ENCODE results near the gene CFAP221.
A peak's percentile ranks its signal among the peaks of the same experiment; 100 is the strongest.

CFAP221 gene

DNA sequence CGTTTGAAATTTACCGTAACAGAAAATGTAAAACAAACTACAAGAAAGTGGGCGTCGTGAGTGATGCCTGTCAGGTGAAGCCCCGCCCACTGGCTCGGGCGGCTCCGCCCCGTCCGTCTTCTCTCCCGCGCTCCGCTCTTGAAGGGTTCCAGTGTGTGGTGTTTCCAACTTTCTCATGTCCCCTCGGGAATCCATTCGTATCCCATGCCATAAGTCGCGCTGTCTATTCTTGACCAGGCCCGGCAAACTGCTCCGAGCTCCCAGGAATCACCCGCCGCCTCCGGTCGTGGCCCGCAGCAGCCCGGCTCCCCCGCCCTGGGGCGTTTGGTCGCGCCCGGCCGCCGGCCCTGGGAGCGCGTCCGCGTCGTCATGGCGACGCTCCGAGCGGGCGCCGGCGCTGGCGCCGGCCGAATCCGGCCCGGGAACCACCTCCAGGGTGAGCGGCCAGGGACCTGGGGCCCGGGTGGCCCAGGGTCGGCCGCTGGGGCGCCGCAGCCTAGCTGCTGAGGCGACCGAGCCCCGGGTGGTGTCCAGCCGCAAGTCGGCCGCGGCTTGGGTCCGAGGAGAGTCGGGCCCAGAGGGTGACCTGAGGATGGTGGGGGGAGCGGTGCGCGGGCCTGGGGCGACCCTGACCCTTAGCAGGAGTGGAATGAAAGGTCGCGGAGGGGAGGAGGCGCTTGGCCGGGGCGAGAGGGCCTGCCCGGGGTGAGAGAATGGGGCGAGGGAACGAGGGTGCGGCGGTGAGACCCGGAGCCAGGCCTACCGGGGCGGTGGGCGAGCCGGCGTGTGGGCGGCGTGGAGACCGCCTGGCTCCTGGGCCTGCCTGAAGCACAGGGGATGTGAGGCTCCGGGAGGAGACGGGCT, at the start of gene CFAP221:
TSS of gene CFAP221 (plus strand) at position 375 of the 864 bp plus-strand sequence. CDS start 1,683 bp downstream, outside the sequence.
- DNase-seq (ENCODE audit: low spot score) = peak; percentile 45

DNA sequence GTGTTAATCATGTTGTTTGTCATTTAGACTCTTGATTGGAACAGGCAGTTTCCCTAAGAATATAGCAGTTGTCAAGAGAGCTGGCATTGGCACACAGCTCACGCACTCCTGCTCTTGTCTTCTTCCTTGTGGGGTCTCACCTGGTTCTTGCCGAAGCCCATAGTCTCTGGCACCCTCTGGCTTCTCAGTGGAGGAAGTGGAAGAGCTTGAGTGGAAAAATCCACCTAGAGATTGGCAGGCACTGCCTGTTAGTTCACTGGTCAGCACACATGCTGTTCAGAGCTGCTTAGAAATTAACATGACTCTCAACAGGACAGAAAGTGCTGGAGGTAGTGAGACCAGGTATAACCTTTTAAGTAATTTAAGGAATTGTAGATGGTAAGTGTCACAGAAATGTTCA, 48.3 kb upstream of the CFAP221 start:
- no peak for DNase-seq (ENCODE audit: low spot score)

DNA sequence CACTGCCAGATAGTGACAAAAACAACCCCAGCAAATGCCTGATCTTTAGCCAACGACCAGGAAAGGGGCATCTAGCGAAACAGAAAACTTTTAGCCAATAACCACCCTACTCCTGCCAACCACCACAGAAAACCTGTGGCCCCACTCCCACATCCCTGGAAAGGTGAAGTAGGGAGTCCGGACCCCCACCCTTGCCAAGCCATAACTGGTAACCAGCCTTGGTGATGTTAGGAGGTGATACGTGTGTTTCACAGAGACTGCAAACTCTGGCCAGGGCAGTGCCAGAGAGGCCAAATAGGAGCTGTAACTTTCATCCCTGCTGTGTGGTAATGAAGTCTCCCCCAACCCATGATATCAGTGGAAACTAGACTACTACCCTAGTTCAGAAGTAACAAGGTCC, 47.6 kb upstream of the CFAP221 start:
- DNase-seq (ENCODE audit: low spot score) = no peak

DNA sequence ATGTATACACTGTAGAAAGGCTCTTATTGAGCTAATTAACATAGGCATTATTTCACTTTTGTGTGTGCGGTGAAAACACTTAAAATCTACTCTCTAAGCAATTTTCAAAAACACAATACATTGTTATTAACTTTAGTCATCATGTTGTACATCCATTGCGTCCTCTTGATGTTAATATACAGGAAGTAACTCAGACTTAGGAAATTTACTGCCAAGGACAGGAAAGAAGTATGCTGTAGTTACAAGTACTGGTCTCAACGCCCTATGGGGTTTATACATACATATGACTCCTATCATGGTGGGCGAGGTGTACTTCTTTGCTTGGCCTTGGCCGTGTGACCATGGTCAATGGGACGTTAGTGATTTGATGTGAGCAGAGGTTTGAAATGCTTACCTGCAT, 35.5 kb upstream of the CFAP221 start:
- no peak for DNase-seq (ENCODE audit: low spot score)

DNA sequence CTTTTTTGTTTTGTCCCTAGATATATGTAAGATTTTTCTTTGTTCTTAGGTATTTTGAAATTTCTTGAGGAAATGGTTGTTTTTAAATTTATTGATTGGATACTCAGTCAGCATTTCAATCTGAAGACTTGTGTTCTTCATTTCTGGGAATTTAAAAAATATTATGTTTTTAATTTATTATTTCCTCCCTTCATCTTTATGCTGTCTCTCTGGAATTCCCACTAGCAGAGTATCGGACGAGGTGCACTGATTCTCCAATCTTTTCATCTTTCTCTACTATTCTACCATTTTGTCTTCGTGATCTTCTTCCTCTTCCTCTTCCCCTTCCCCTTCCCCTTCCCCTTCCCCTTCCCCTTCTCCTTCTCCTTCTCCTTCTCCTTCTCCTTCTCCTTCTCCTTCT, 32.3 kb upstream of the CFAP221 start:
- no peak for DNase-seq (ENCODE audit: low spot score)

DNA sequence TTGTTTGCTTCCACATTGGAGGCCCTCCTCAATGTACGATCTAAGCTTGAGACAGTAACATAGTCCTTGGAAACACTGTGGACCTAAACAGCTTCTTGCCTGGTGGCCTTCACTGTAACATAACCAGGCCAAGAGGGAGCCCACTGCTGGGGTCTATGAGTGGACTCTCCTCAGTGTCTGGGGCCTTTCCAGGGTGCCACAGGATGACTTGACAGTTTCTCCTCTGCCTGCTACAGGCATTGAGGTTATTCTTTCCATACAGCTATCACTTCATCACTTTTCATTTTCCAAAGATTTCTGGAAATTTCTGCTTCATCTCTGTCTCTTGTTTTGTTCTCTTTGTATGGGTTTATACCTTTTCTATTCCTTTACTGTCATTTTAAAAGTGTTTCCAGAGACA, 31.3 kb upstream of the CFAP221 start:
- DNase-seq (ENCODE audit: low spot score) = no peak

DNA sequence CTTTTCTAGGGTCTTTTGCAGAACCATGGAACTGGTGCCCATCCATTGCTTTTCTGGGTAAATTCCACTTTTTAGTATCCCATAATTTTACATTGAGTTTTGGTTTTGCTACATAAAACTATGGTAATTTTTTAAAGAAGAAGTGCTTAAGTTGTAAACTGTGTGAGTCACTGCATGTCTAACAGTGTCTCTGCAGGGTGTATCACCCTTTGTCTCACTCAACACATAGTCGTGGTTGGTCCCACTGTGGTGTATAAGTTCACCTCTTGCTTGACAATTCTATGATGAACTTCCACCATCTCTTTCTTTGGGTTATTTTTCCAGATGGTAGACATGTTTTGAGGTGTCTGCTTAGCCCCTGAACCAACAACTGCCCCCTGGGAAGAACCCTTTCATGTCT, 30.4 kb upstream of the CFAP221 start:
- DNase-seq (ENCODE audit: low spot score) = no peak

DNA sequence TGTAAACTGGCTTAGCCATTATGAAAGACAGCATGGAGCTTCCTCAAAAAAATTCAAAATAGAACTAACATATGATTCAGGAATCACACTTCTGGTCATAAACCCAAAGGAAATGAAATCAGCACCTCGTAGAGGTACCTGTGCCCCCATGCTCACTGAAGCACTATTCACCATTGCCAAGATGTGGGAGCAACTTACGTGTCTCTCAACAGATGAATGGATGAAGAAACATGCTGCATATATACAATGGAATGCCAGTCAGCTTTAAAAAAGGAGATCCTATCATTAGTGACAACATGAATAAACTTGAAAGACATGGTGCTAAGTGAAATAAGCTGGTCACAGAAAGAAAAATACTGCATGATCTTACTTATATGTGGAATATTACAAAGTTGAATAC, 28.1 kb upstream of the CFAP221 start:
- DNase-seq (ENCODE audit: low spot score) = no peak

DNA sequence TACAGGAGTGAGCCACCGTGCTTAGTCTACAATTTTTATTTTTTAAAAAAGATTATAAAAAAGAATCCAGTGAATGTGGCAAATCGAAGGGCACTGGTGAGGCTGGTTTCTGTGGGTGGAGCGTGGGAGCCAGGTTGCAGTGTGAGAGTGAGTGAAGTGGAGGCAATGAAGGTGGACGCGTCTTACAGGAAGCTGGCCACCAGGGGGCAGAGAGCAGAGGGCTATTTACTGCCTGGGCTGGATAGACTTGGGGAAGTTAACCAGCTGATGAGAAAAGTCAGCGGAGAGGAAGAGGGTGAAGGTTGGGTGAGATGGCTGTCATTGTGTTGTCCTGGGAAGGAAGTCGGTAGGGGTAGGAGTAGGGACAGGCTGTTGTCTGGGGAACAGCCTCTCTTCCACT, 26.8 kb upstream of the CFAP221 start:
- no peak for DNase-seq (ENCODE audit: low spot score)

DNA sequence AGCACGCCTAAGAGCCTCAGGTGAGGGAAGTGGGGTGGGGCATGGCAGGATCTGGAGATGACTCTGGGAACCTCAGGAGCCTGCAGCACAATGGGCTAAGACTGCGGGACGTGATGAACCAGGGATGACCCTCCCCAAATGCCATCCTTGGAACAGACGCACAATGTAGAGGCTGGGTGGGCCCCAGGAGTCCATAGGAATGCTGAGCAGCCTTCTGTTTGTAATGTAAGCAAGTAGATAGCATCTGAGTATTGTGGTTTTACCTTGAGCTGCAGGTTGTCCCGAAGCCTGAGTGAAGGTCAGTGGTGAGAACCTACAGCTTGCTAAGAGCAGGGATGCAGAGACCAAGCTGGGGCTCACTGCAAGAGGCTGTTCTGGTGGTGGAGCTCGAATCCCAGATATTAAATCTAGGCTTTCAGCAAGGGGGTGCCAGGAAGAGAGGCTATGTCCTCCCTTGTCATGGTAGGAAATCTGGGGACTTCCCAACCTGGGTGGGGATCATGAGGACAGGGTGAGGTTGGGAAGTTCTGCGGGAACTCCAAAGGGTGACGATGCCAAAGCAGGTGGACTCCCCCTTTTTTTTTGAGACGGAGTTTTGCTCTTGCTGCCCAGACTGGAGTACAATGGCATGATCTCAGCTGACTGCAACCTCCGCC, 25.7 kb upstream of the CFAP221 start:
- DNase-seq (ENCODE audit: low spot score) = no peak

DNA sequence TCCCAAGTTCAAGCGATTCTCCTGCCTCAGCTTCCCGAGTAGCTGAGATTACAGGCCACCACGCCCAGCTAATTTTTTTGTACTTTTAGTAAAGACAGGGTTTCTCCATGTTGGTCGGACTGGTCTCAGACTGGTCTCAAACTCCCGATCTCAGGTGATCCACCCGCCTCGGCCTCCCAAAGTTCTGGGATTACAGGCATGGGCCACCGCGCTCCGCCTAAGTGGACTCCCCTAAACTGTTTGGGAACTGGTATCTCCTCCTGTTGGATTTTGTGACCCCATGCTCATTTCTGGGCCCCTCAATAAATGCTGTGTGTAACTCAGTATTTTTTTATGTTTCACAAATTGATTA, 25.2 kb upstream of the CFAP221 start:
- no peak for DNase-seq (ENCODE audit: low spot score)

DNA sequence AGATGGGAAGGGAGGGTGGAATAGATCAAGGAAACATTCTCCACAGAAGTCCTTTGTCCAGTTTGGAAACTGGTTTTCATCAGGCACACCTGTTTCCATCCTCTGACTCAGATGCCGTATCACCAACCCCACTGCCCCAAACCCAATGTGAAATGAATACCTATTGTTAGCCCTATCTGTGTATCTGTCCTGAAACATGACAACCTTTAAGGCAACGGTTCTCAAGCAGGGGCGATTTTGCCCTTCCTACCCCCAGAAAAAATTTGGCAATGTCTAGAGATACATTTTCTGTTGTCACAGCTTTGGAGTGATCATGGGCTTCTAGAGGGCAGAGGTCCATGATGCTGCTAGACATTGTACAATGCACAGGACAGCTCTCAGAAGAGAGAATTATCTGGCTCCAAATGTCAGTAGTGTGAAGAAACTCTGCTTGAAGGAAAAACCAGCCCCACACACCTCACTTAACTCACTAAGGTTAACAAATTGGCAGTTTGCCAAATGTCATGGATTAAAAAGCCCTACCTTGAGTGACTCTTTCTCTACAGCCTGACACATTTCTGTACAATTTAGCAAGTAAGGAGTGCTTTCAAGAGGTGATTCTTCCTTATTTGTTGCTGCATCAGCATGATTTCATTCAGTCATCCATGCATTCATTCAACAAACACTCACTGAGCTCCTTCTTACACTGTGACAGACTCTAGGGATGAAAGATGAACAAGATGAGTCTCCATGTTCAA, 23.4 kb upstream of the CFAP221 start:
- no peak for DNase-seq (ENCODE audit: low spot score)

DNA sequence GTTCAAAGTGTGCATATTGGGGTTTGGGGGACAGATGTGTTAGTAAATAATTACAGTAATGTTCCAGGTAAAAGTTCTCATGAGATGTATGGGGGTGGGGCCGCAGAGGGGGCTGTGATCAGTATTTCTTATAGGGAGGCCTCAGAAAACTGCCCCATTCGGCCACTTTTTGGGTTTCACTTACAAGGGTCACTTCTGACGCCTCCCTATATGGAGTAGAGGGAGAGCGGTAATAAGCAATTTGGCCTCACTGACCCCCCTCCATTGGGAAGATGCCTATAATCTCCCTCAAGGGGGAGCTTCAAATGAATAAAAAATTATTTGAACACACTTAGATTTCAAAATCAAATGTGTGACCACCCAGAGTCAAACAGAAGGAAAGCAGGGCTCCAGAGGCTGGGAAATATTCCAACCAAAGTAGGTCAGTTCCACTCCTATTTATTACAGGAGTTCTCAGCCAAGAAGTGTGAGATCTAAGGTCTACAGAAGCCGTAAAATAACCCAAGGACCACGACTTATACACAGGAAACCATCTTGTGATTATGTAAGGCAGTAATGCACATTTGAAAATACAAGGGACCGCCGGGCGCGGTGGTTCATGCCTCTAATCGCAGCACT, 22.7 kb upstream of the CFAP221 start:
- no peak for DNase-seq (ENCODE audit: low spot score)

DNA sequence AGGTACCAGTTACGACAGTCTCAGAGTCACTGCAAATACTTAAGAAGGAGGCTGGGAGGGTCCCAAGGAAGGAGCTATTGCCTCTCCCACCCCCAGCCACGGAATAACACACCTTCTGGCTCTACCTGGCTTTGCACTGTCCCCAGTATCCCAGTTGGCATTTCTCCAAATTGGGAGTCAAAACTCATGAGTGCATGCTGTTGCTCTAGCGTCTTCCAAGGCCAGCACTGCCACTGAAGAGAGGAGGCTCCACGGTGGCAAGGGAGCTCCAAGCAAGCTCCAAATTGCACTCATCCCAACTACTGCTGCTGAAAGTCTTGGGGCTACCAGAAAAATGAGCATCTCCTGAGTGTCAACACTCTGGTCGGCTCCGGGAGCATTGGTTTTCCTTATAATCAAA, 21.6 kb upstream of the CFAP221 start:
- DNase-seq (ENCODE audit: low spot score) = no peak

DNA sequence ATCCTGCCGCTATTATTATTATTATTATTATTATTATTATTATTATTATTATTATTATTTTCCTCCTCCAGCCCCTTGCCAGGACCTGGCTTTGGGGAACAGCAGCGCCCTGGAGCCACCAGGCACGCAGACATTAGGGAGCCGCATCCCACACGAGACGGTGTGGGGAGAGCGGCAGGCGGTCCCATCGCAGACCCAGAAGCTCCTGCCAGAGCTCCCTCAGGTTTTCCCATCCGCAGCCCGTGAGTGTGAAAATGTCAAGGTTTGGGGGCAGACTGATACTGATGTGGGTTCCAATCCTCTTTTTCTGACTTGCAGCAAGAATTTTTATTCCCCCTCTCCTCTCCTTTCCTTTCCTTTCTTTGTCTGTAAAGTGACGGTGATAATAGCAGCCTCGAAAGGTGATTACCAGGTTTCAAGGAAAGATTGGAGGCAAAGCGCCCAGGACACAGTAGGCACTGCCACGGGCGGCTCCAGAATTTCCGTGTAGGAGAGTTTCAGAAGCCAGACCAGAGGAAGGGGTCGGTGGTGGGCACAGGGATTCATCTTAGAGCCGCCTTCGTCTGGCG, 20.8 kb upstream of the CFAP221 start:
- no peak for DNase-seq (ENCODE audit: low spot score)

DNA sequence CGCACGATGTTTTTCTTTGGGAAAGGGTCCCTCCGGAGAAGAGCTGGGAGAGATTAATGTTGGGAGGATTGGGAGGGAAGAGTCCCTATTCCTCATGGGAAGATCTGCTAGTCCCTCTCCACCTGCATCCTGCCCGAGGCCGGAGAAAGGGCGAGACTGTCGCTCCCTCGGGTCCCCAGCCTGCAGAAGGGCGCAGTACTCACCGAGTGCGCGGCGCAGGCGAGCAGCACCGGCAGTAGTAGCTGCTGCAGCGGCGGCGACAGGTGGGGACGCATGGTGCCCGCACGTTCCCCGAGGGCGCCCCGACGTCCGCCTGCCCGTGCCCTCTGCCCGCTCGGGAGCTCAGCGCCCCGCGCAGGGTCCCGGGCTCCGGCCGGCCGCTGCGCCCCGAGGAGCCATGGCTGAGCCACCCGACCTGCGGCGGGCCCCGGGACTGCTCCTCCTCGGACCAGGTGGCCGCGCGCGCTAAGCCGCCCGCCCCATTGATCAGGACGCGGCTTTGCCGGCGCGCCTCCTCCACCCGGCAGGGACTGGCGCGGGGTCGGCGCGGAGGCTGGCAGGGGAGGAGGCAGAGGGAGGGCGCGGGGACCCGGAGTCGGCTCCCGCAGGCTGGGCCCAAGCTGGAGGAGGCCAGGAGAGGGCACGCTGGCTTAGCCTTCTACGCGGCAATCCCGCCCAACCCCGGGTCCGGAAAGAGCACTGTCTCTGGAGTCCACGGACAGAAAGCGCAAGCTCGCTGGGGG, 20.1 kb upstream of the CFAP221 start, which contains the start of gene SCTR:
TSS of gene SCTR (minus strand) at position 532 of the 743 bp plus-strand sequence. CDS start at position 275, 257 bp downstream.
- DNase-seq (ENCODE audit: low spot score) = no peak

DNA sequence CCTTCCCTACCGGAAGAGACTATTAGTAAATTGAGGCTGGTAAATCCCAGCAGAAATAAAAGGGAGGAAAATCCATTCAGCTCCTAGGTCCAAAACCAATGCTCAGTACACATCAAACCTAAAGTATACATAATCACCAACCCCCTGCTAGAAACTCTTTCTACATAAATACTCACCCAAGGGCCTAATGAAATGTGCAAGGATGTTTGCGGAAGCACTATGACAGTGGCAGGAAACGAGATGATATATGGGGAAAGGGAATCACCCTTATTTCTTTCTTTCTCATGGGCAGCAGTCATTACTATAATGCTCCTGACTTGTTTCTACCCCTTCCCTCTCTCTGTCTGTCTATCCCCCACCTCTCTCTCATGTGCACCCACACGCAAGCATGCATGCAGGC, 18.6 kb upstream of the CFAP221 start:
- DNase-seq (ENCODE audit: low spot score) = no peak

DNA sequence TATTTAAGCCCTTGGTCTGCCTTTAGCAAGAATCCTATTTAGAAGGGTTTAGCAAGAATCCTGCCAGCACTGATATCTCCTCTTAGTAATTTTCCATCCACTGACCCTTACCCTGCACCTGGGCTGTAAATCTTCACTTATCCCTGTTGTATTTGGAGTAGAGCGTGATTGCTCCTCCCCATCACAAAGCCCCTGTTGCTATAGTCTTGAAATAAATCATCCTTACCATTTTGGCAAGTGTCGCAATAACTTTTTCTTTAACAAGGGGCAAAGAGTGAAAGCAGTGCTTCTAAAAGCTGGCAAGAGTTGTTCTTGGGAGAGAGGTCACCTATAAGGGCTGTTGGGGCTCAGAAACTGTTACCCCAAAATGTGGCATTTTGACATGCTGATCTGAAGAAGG, 16.2 kb upstream of the CFAP221 start:
- DNase-seq (ENCODE audit: low spot score) = no peak

DNA sequence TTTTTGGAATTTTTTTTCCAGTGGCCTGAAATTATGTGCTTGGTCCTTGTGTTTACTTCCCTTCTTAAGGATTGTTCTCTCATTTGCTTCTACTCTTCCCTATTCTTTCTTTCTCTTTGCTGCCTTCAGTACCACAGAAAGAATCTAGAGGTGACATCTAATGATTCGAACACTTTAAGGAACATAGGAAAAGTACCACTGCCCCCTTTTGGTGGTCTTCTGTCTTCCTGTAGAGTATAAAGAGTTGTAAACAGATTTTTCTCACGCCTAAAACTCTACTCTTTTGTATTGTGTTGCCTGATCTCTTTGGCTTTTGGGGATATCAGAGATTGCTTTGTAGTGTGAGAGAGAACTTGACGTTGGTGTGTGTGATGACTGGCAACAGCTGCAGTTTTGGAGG, 13.0 kb upstream of the CFAP221 start:
- no peak for DNase-seq (ENCODE audit: low spot score)

DNA sequence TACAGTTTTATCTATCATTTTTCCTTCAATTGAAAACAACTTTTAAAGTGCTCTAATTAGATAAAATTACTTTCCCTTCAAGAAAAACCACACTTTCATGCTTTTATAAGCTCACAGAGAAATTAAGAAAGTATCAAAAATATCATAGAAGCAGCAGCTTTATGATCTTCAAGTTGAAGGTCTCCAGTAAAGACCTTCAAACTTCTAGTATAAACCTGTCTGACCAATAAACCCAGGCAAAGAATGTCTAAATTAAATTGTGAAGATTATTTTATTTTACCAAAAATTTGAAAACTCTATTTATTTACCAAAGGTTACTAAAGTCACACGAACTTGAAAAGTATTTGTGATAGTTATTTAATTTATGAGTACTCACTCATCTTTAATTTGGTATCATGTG, 10.7 kb upstream of the CFAP221 start:
- DNase-seq (ENCODE audit: low spot score) = no peak

DNA sequence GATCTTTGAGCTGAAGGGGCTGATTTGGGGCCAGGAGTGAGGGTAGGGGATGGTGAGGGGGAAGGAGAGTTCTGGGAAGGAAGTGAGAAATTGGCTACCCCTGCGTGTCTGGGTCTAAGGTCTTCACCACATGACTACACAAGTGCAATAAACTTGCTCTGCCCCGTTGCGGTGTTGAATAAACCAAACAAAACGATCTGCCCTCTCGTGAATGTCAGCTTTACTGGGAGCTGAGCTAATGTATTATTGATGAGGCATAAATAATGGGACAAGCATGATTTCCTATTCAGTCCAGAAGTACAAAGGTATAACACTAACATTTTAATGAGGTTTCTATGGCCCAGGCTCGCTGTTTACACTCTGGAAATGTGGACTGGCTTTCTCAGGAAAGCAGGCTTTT, 8.0 kb upstream of the CFAP221 start:
- no peak for DNase-seq (ENCODE audit: low spot score)

Measured in putamen (tissue), 1 donor.